ENCODE data around the gene AP1G2. TPM values are rescaled to one million over a fixed set of nuclear protein-coding genes. Genes with fewer than 3 reads are reported as not detected.
A peak's percentile ranks its signal among the peaks of the same experiment; 100 is the strongest.
"Not testable (repeated sequence)": the region's sequence is repeated elsewhere in the genome, so short reads cannot be mapped to it uniquely, and the experiment has no call there.

Gene AP1G2
- total RNA-seq, 3 donors from 2014 or later: 86.9 to 113 (median 108) TPM

DNA sequence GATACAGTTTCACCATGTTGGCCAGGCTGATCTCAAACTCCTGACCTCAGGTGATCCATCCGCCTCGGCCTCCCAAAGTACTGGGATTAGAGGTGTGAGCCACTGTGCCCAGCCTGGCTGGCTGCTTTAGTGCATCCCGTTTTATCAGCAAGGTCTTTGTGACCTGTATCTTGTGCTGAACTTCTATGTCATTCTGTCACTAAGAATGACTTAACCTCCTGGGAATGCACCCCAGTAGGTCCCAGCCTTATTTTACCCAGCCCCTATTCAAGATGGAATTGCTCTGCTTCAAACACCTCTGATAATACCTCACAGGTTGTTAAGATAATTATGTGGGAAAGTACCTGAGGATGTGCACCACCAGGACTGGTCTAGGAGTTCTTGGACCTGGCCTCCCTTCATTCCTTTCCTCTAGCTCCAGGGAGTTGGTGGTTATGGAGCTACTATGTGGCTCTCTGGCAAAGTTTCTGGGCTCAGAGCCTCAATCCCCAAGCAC is 37.1 kb upstream of the AP1G2 start:
- ATAC-seq: no peak
- DNase-seq: no peak
- Mint-ChIP-seq H3K36me3 (ENCODE audit: insufficient read depth) (peaks cover 2% of the 10 kb centered on the region), H3K9me3 (peaks cover 9% of the 10 kb centered on the region), H3K4me1 (ENCODE audit: low read depth) (peaks cover 24% of the 10 kb centered on the region), H3K4me3 (no peak overlapping the region), H3K27me3 (ENCODE audit: low read depth) (no peaks in the 10 kb centered on the region)

DNA sequence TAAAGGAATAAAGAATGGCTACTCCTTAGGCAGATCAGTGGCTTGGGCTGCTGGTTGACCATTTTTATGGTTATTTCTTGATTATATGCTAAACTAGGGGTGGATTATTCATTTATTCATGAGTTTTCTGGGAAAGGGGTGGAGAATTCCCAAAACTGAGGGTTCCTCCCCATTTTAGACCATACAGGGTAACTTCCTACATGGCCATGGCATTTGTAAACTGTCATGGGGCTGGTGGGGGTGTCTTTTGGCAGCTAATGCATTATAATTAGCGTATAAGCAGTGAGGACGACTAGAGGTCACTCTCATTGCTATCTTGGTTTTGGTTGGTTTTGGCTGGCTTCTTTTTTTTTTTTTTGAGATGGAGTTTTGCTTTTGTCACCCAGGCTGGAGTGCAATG is 36.6 kb upstream of the AP1G2 start:
- peaks cover 11% of the 10 kb centered on the region for H3K9me3 Mint-ChIP-seq
- H3K27me3 Mint-ChIP-seq (ENCODE audit: low read depth): no peaks in the 10 kb centered on the region
- DNase-seq (no peak), ATAC-seq (no peak)
- H3K4me1 Mint-ChIP-seq (ENCODE audit: low read depth): peaks cover 18% of the 10 kb centered on the region
- H3K4me3 Mint-ChIP-seq: no peak overlapping the region
- peaks cover 2% of the 10 kb centered on the region for H3K36me3 Mint-ChIP-seq (ENCODE audit: insufficient read depth)

DNA sequence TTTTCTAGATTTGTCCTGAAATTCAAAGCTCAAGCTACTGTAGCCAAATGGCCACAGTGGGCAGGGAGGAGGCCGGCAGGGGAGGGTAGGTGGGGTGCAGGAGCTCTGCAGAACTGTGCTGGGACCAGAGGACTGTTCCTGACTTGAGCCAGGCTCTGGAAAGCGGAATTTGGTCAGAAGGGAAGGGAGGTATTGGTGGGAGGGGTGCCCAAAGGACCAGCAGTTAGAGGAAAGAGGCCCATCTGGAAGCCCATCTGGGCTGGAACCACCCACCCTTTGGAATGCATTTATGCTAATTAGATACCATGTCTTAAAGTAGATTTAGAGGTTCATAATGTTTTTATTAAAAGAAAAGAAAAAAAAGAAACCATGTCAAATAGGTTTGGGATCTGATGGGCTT is 35.5 kb upstream of the AP1G2 start:
- no peak for DNase-seq
- Mint-ChIP-seq H3K4me3 (no peak overlapping the region), H3K36me3 (ENCODE audit: insufficient read depth) (no peaks in the 10 kb centered on the region), H3K4me1 (ENCODE audit: low read depth) (peaks cover 12% of the 10 kb centered on the region), H3K27me3 (ENCODE audit: low read depth) (no peaks in the 10 kb centered on the region), H3K9me3 (peaks cover 7% of the 10 kb centered on the region)
- ATAC-seq: no peak

DNA sequence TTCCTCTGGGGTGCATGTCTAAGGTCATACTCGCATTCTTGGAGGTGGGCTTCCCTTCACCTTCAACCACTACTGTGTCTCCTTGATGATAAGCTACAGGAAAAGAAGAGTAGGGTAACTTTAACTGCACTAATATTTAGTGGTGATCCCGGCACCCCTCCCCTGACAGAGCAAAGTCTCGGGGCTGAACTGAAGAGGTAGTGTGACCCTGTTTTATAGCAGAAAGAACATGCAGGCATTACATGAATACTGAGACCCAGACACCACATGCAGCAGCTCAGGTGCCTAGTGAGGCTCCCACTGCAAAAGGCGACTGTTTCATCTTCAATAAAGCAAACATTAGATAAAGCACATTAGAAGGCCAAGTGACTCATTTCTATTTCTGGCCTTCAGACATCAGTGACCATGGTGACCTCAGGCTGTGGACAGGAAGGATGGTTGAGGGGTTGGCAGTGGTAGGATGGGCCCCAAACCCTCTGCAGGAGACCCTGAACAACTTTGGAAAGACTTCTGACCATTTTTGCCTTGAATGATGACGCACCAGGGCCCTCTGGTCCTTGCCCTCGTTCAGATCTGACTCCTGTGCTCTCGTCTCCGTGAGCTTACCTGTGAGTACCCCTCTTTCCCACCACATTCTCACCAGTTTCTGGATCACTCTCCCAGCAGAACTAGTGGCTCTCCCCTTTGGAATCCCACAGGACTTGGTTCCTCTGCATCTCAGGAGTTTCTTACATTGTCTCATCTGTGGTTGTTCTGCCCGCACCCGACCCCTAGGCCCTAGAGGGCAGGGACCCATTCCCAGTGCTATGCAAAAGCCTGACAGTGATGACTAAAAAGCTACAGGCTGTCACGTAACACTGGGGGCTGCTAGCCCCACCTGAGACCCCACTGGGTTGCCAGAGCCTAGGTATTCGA is 34.8 kb upstream of the AP1G2 start:
- H3K4me3 Mint-ChIP-seq: no peak overlapping the region

DNA sequence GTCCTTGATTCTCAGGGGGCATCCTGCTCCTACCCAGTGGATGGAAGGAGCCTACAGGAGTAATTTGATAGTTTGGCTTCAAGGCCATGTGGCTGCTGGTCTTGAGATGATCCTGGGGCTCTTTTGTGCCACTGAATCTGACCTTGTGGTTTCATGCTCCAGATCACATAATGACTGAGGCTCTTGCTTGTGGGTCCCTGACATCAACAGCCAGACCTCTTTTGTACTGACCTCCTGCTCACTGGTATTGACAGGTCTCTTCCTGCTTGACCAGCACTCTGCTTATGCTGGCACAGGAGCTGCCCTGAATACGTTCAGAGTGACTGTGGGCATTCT is 34.2 kb upstream of the AP1G2 start:
- Mint-ChIP-seq H3K27me3 (ENCODE audit: low read depth) (no peaks in the 10 kb centered on the region), H3K36me3 (ENCODE audit: insufficient read depth) (no peaks in the 10 kb centered on the region), H3K4me3 (no peak overlapping the region), H3K4me1 (ENCODE audit: low read depth) (peaks cover 10% of the 10 kb centered on the region), H3K9me3 (peaks cover 7% of the 10 kb centered on the region)
- no peak for DNase-seq
- no peak for ATAC-seq

More for the DNA sequence above, 34.8 kb upstream of the AP1G2 start:
- peaks cover 12% of the 10 kb centered on the region for H3K4me1 Mint-ChIP-seq (ENCODE audit: low read depth)
- H3K36me3 Mint-ChIP-seq (ENCODE audit: insufficient read depth): no peaks in the 10 kb centered on the region
- ATAC-seq (no peak), DNase-seq (no peak)
- H3K9me3 Mint-ChIP-seq: peaks cover 7% of the 10 kb centered on the region
- no peaks in the 10 kb centered on the region for H3K27me3 Mint-ChIP-seq (ENCODE audit: low read depth)

DNA sequence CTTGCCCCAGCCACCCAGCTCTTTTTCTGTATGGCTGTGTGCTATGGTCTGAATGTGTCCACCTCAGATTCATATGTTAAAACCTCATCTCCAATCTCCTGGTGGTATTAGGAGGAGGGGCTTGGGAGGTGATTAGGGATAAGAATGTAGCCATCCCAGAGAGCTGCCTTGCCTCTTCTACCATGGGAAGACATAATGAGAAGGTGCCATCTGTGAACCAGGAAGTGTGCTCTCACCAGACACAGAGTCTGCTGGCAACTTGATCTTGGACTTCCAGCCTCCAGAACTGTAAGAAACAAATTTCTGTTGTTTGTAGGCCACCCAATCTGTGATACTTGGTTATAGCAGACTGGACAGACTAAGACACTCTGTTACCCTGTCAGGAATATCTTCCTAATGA is 33.8 kb upstream of the AP1G2 start:
- DNase-seq: no peak
- ATAC-seq: no peak
- Mint-ChIP-seq H3K36me3 (ENCODE audit: insufficient read depth) (no peaks in the 10 kb centered on the region), H3K4me3 (no peak overlapping the region), H3K27me3 (ENCODE audit: low read depth) (no peaks in the 10 kb centered on the region), H3K9me3 (peaks cover 7% of the 10 kb centered on the region), H3K4me1 (ENCODE audit: low read depth) (peaks cover 7% of the 10 kb centered on the region)

DNA sequence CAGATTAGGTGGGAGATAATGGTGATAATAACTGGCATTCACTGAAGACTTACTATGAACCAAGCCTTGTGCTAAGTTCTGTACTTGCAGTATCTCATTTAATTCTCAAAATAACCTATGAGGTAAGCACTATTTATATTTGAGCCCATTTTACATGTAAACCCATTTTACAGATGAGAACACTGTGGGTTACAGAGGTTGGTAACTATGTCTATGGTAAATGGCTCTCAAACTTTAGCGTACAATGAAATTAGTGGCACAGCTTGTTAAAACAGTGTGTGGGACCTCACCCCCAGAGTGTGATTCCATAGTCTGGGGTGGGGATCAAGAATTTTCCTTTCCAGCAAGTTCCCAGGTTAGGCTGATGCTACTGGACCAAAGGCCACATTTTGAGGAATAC is 33.2 kb upstream of the AP1G2 start:
- Mint-ChIP-seq H3K9me3 (peaks cover 7% of the 10 kb centered on the region), H3K36me3 (ENCODE audit: insufficient read depth) (no peaks in the 10 kb centered on the region), H3K27me3 (ENCODE audit: low read depth) (no peaks in the 10 kb centered on the region), H3K4me3 (no peak overlapping the region), H3K4me1 (ENCODE audit: low read depth) (peaks cover 3% of the 10 kb centered on the region)
- DNase-seq: no peak
- ATAC-seq: no peak

DNA sequence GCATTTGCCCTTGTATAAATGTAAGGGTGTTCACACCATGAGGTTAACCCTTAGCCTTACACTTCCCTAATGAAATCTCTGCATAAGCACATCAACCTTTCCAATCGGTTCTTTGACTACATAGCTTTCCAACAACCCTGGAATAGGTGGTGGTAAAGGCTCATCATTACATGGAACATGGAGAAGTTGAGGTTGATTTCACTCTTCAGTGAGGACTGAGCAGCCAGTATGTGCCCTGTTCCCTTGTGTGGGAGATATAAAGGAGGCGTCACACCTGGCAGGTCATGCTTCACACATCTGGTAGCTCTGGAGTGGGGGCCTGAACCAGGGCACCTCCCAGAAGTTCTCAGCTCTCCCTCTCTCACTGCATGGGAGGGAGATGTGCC is 32.7 kb upstream of the AP1G2 start:
- Mint-ChIP-seq H3K4me1 (ENCODE audit: low read depth) (no peaks in the 10 kb centered on the region), H3K36me3 (ENCODE audit: insufficient read depth) (no peaks in the 10 kb centered on the region), H3K4me3 (no peak overlapping the region), H3K9me3 (peaks cover 7% of the 10 kb centered on the region), H3K27me3 (ENCODE audit: low read depth) (no peaks in the 10 kb centered on the region)
- ATAC-seq (no peak), DNase-seq (no peak)

DNA sequence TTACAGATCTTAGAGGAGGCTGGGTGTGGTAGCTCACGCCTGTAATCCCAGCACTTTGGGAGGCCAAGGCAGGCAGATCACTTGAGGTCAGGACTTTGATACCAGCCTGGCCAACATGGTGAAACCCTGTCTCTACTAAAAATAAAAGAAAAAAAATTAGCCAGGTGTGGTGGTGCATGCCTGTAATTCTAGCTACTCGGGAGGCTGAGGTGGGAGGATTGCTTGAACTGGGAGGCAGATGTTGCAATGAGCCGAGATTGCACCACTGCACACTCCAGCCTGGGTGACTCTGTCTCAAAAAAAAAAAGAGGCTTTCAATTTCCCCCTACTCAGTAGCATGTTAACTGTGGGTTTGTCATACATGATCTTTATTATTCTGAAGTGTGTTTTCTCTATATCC is 26.6 kb upstream of the AP1G2 start:
- not testable (repeated sequence) for H3K4me3 Mint-ChIP-seq

DNA sequence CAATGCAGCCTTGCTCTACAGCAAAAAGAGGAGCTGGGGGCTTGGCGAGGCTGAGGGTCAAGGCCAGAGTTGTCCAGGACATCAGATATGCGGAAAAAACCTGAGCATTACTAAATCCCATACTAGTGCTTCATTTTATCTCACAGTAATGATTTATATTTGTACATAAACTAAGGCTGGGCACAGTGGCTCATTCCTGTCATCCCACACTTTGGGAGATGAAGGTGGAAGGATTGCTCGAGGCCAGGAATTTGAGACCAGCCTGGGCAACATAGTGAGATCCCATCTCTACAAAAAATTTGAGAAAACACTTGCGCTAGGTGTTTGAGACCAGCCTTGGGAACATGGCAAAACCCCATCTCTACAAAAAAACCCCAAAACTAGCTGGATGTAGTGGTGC is 22.6 kb upstream of the AP1G2 start:
- no peak for ATAC-seq
- Mint-ChIP-seq H3K4me1 (ENCODE audit: low read depth) (peaks cover 5% of the 10 kb centered on the region), H3K27me3 (ENCODE audit: low read depth) (peaks cover 17% of the 10 kb centered on the region), H3K4me3 (no peak overlapping the region), H3K36me3 (ENCODE audit: insufficient read depth) (no peaks in the 10 kb centered on the region), H3K9me3 (no peaks in the 10 kb centered on the region)
- DNase-seq: no peak

More for the DNA sequence above, 26.6 kb upstream of the AP1G2 start:
- not testable (repeated sequence) for H3K36me3 Mint-ChIP-seq (ENCODE audit: insufficient read depth); H3K27me3 Mint-ChIP-seq (ENCODE audit: low read depth); H3K4me1 Mint-ChIP-seq (ENCODE audit: low read depth); ATAC-seq; DNase-seq; H3K9me3 Mint-ChIP-seq

DNA sequence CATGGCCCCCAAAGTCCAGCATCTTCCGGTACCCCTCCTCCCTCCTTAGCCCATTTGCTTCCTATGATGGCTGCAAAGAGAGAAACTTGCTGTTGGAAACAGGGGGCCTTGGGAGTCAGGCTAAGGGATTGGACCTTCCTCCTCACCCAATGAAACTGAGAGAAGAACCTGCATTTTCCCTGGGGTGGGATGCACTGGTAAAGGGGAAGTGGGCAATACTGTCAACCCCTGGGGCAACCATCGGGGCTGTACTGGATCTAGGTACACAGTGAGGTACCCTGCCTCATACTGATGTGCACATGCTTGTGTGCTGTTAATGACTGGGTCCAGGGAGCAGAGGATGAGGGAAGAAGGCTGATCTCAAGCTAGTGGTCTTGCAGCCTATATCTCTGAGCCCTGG is 22.0 kb upstream of the AP1G2 start:
- no peak overlapping the region for H3K4me3 Mint-ChIP-seq
- ATAC-seq: no peak

DNA sequence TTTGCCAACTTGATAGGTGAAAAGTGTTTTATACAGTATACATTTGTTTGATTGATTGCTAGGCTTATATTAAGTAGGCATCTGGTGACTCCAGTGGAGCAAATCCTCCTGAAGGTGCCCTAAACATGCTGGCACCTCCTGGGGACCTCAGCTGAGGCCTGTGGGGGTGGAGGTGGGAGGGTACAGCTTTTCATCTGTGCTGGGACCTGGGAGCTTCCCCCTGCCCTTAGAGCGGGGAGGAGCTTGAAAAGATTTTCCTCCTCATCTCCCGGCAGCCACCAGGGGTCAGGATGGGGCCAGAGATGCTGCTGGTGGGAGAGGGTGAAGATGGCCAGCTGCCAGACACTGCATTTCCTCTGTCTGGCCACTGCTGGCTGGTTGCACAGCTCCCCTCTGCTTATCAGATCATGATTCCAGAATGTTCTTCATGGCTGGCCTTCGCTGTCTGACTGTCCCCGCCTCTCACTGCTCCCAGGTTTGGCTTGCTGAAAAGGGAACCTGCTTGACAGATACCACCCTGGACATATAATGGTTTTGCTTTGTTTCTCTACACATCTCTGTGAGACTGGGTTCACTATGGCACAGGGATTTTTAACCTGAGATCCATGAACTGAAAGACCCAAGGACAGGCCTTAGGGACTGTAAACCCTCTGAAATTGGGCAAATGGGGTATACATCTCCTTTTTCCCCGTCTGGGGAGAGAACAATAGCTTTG is 21.4 kb upstream of the AP1G2 start:
- Mint-ChIP-seq H3K27me3 (ENCODE audit: low read depth) (peaks cover 17% of the 10 kb centered on the region), H3K9me3 (no peaks in the 10 kb centered on the region), H3K4me3 (no peak overlapping the region), H3K4me1 (ENCODE audit: low read depth) (peaks cover 5% of the 10 kb centered on the region), H3K36me3 (ENCODE audit: insufficient read depth) (no peaks in the 10 kb centered on the region)
- ATAC-seq: peak; percentile 97 to 99
- peak; percentile 65 for DNase-seq

More for the DNA sequence above, 22.0 kb upstream of the AP1G2 start:
- peaks cover 5% of the 10 kb centered on the region for H3K4me1 Mint-ChIP-seq (ENCODE audit: low read depth)
- no peaks in the 10 kb centered on the region for H3K9me3 Mint-ChIP-seq
- DNase-seq: no peak
- no peaks in the 10 kb centered on the region for H3K36me3 Mint-ChIP-seq (ENCODE audit: insufficient read depth)
- peaks cover 17% of the 10 kb centered on the region for H3K27me3 Mint-ChIP-seq (ENCODE audit: low read depth)

DNA sequence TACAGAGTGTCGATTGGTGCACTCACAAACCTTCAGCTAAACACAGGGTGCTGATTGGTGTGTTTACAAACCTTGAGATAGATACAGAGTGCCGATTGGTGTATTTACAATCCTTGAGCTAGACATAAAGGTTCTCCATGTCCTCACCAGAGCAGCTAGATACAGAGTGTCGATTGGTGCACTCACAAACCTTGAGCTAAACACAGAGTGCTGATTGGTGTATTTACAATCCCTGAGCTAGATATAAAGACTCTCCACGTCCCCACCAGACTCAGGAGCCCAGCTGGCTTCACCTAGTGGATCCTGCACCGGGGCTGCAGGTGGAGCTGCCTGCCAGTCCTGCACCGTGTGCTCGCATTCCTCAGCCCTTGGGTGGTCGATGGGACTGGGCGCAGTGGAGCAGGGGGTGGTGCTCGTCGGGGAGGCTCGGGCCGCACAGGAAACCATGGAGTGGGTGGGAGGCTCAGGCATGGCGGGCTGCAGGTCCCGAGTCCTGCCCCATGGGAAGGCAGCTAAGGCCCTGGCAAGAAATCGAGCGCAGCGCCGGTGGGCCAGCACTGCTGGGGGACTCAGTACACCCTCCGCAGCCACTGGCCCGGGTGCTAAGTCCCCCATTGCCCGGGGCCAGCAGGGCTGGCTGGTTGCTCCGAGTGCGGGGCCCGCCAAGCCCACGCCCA is 17.1 kb upstream of the AP1G2 start:
- not testable (repeated sequence) for ATAC-seq; DNase-seq; H3K36me3 Mint-ChIP-seq (ENCODE audit: insufficient read depth); H3K4me3 Mint-ChIP-seq; H3K9me3 Mint-ChIP-seq; H3K4me1 Mint-ChIP-seq (ENCODE audit: low read depth)
- peaks cover 37% of the 10 kb centered on the region for H3K27me3 Mint-ChIP-seq (ENCODE audit: low read depth)

DNA sequence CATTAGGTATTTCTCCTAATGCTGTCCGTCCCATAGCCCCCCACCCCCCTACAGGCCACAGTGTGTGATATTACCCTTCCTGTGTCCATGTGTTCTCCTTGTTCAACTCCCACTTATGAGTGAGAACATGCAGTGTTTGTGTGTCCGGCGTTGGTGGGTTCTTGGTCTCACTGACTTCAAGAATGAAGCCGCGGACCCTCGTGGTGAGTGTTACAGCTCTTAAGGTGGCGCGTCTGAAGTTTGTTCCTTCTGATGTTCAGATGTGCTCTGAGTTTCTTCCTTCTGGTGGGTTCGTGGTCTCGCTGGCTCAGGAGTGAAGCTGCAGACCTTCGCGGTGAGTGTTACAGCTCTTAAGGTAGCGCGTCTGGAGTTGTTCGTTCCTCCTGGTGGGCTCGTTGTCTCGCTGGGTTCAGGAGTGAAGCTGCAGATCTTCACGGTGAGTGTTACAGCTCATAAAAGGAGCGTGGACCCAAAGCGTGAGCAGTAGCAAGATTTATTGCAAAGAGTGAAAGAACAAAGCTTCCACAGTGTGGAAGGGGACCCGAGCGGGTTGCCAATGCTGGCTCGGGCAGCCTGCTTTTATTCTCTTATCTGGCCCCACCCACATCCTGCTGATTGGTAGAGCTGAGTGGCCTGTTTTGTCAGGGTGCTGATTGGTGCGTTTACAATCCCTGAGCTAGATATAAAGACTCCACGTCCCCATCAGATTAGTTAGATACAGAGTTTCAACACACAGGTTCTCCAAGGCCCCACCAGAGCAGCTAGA is 16.4 kb upstream of the AP1G2 start:
- not testable (repeated sequence) for H3K9me3 Mint-ChIP-seq; H3K4me1 Mint-ChIP-seq (ENCODE audit: low read depth); DNase-seq; H3K36me3 Mint-ChIP-seq (ENCODE audit: insufficient read depth); H3K4me3 Mint-ChIP-seq; ATAC-seq
- H3K27me3 Mint-ChIP-seq (ENCODE audit: low read depth): peaks cover 42% of the 10 kb centered on the region
